A549 treated with AZD2906 at 1 μM for 4 hours (cell line): Measurements from ENCODE around the gene FASTK. TPM values are rescaled to one million over a fixed set of nuclear protein-coding genes. Genes with fewer than 3 reads are reported as not detected.

ENCODE experiments used
- total RNA-seq: library from RNA; stranded (reverse); fragments of 200-300 nt; extraction: Qiagen RNA extraction; gene quantifications from 5 replicates; pipeline ENCODE4 v1.2.3, GENCODE V29; 2022

The FASTK gene
- 54.6 to 80.1 TPM (median 75.3 TPM) in 5 replicates for total RNA-seq

GRCh38 chr7:151080522-151081169 is at the start of gene FASTK:
TSS of gene FASTK (minus strand) at chr7:151080809. CDS start at chr7:151080766, 43 bp downstream.

GRCh38 chr7:151085691-151086620 is 5.3 kb upstream of the FASTK start, which contains the start of gene AGAP3:
TSS of gene AGAP3 (plus strand) at chr7:151086475. CDS start at chr7:151086742, 267 bp downstream.

GRCh38 chr7:151083071-151083823 is 2.6 kb upstream of the FASTK start, which contains the start of gene TMUB1:
TSS of gene TMUB1 (minus strand) at chr7:151083493. CDS start at chr7:151082563, 930 bp downstream.

GRCh38 chr7:151059367-151060112 is 21.1 kb downstream of the FASTK start, which contains the start of gene SLC4A2:
TSS of gene SLC4A2 (plus strand) at chr7:151059589. CDS start at chr7:151061988, 2,399 bp downstream.

GRCh38 chr7:151057506-151057988 is 23.1 kb downstream of the FASTK start, which contains the start of gene CDK5:
TSS of gene CDK5 (minus strand) at chr7:151057897. CDS start at chr7:151057848, 49 bp downstream.

GRCh38 chr7:151047976-151048815 is 32.4 kb downstream of the FASTK start, which contains the start of gene ASIC3:
TSS of gene ASIC3 (plus strand) at chr7:151048531. CDS start at chr7:151048886, 355 bp downstream.

GRCh38 chr7:151028131-151028947 is 52.3 kb downstream of the FASTK start, which contains the start of gene ABCB8:
TSS of gene ABCB8 (plus strand) at chr7:151028450. CDS start at chr7:151028516, 66 bp downstream.

Other genes with a start within 250 kb of the FASTK start
- 0.02 to 0.07 TPM (median 0.05 TPM) in 4 of 5 replicates, not detected in the other for gene AOC1, start 228.3 kb downstream of the FASTK start, total RNA-seq
- 4.0 to 5.9 TPM (median 5.4 TPM) in 5 replicates for gene KCNH2, start 102.5 kb downstream of the FASTK start, total RNA-seq
- gene NOS3, start 89.8 kb downstream of the FASTK start, total RNA-seq = 0.30 to 0.69 TPM (median 0.58 TPM) in 5 replicates
- gene ATG9B, start 56.3 kb downstream of the FASTK start, total RNA-seq = 0.28 to 0.88 TPM (median 0.71 TPM) in 5 replicates
- 36.9 to 51.7 TPM (median 49.2 TPM) in 5 replicates for gene ABCB8, start 52.4 kb downstream of the FASTK start, total RNA-seq
- 5.1 to 9.9 TPM (median 8.9 TPM) in 5 replicates for gene ASIC3, start 32.3 kb downstream of the FASTK start, total RNA-seq
- gene CDK5, start 22.9 kb downstream of the FASTK start, total RNA-seq = 29.4 to 32.4 TPM (median 30.5 TPM) in 5 replicates
- gene SLC4A2, start 21.2 kb downstream of the FASTK start, total RNA-seq = 168 to 269 TPM (median 251 TPM) in 5 replicates
- 36.0 to 59.2 TPM (median 58.8 TPM) in 5 replicates for gene TMUB1, start 2.7 kb upstream of the FASTK start, total RNA-seq
- gene AGAP3, start 5.7 kb upstream of the FASTK start, total RNA-seq = 46.2 to 59.5 TPM (median 59.1 TPM) in 5 replicates
- gene GBX1, start 86.9 kb upstream of the FASTK start, total RNA-seq = 0.09 TPM in 1 of 5 replicates, not detected in the others
- gene ASB10, start 106.4 kb upstream of the FASTK start, total RNA-seq = not detected in 5 replicates
- gene H2BK1, start 129.7 kb upstream of the FASTK start, total RNA-seq = not detected in 5 replicates
- 59.8 to 64.2 TPM (median 62.4 TPM) in 5 replicates for gene ABCF2, start 146.4 kb upstream of the FASTK start, total RNA-seq
- 38.8 to 44.8 TPM (median 43.5 TPM) in 5 replicates for gene CHPF2, start 151.7 kb upstream of the FASTK start, total RNA-seq
- gene SMARCD3, start 167.9 kb upstream of the FASTK start, total RNA-seq = 7.8 to 9.7 TPM (median 9.3 TPM) in 5 replicates